ENCODE data around the gene RFX2.

The RFX2 gene

DNA sequence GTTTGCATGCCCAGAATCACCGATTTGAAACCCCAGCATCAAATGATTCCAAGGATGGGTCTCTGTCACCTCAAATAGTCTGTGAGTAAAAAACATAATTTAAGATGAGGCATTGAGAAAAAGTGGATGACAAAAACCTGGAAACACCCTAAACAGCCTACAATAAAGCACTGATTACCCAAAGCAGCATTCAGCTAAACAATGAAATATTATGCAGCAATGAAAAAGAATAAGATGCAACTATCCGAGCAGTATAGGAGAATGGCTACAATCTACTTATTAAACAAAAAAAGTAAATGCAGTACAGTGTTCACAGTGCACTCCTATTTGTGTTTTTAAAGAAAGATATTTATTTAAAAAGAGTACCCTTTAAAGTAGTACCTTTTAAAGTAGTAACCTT is 7.7 kb upstream of the RFX2 start:
- Histone ChIP-seq H3K9me3 (replicated peaks in 1 of 2; ENCODE audit: control insufficient read depth in 2 of 2, insufficient read depth in 1 of 2, low read depth in 1 of 2, low read length in 2 of 2) (peaks cover 0 to 6% of the 10 kb centered on the region in 2 donors), H3K4me3 (ENCODE audit: low read length in 2 of 2) (no peak overlapping the region), H3K14ac (ENCODE audit: low read length) (no peak overlapping the region), H3K27me3 (ENCODE audit: control insufficient read depth in 3 of 3, insufficient read depth in 3 of 3, low read depth in 1 of 3, low read length in 3 of 3) (no peaks in the 10 kb centered on the region), H2AFZ (ENCODE audit: low read length) (no peak overlapping the region), H2BK120ac (ENCODE audit: low read depth, low read length) (no peak overlapping the region), H3K23ac (ENCODE audit: low read depth, low read length, poor library complexity) (no peak overlapping the region), H3K4ac (ENCODE audit: low read length) (no peak overlapping the region), H3K27ac (replicated peaks; ENCODE audit: low read length) (no peak overlapping the region), H2BK5ac (ENCODE audit: low read length) (no peak overlapping the region), H2BK12ac (ENCODE audit: low read length) (no peak overlapping the region), H4K91ac (ENCODE audit: low read depth, low read length, poor library complexity) (no peak overlapping the region), H3K4me1 (ENCODE audit: control insufficient read depth in 2 of 2, insufficient read depth in 1 of 2, low read depth in 1 of 2, low read length in 2 of 2) (no peaks in the 10 kb centered on the region), H4K8ac (ENCODE audit: low read depth, low read length) (no peak overlapping the region), H2AK5ac (ENCODE audit: low read depth, low read length) (no peak overlapping the region), H3K9ac (ENCODE audit: low read depth, low read length, poor library complexity) (no peak overlapping the region), H3K79me1 (ENCODE audit: low read depth, low read length) (no peaks in the 10 kb centered on the region), H3K18ac (ENCODE audit: low read length) (no peak overlapping the region), H3K36me3 (replicated peaks in 1 of 2; ENCODE audit: control insufficient read depth in 2 of 2, insufficient read depth in 2 of 2, low read length in 2 of 2) (no peaks in the 10 kb centered on the region), H3K4me2 (ENCODE audit: insufficient read depth, low read length, poor library complexity, severe bottlenecking) (no peak overlapping the region), H2BK15ac (ENCODE audit: low read length) (no peak overlapping the region)
- no CpG with 5 or more reads among the region's 2 CpGs for WGBS, 2 donors (ENCODE audit: extremely low coverage in 2 of 2, insufficient read length in 2 of 2, insufficient replicate concordance in 1 of 2)
- DNase-seq (ENCODE audit: low spot score) = no peak

DNA sequence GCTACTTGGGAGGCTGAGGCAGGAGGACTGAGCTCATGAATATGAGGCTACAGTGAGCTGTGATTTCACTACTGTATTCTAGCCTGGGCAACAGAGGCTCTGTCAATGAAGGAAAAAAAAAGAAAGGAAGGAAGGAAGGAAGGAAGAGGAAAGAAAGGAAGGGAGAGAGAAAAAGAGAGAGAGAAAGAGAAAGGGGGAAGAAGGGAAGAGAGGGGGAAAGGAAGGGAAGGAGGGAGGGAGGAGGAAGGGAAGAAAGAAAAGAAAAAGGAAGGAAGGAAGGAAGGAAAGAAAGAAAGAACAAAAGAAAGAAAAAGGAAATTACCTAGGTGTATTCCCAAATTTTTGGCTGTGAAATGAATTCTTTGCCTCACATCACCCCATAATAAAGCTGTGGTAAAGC is 7.2 kb upstream of the RFX2 start:
- Histone ChIP-seq H2BK15ac (ENCODE audit: low read length) (no peak overlapping the region), H3K36me3 (replicated peaks in 1 of 2; ENCODE audit: control insufficient read depth in 2 of 2, insufficient read depth in 2 of 2, low read length in 2 of 2) (no peaks in the 10 kb centered on the region), H3K79me1 (ENCODE audit: low read depth, low read length) (no peaks in the 10 kb centered on the region), H2AK5ac (ENCODE audit: low read depth, low read length) (no peak overlapping the region), H3K4ac (ENCODE audit: low read length) (no peak overlapping the region), H3K18ac (ENCODE audit: low read length) (no peak overlapping the region), H2BK5ac (ENCODE audit: low read length) (no peak overlapping the region), H3K23ac (ENCODE audit: low read depth, low read length, poor library complexity) (no peak overlapping the region), H3K14ac (ENCODE audit: low read length) (no peak overlapping the region), H4K91ac (ENCODE audit: low read depth, low read length, poor library complexity) (no peak overlapping the region), H3K27ac (replicated peaks; ENCODE audit: low read length) (no peak overlapping the region), H3K4me1 (ENCODE audit: control insufficient read depth in 2 of 2, insufficient read depth in 1 of 2, low read depth in 1 of 2, low read length in 2 of 2) (no peaks in the 10 kb centered on the region), H2AFZ (ENCODE audit: low read length) (no peak overlapping the region), H3K4me3 (ENCODE audit: low read length in 2 of 2) (no peak overlapping the region), H2BK120ac (ENCODE audit: low read depth, low read length) (no peak overlapping the region), H2BK12ac (ENCODE audit: low read length) (no peak overlapping the region), H3K27me3 (ENCODE audit: control insufficient read depth in 3 of 3, insufficient read depth in 3 of 3, low read depth in 1 of 3, low read length in 3 of 3) (no peaks in the 10 kb centered on the region), H4K8ac (ENCODE audit: low read depth, low read length) (no peak overlapping the region), H3K9me3 (replicated peaks in 1 of 2; ENCODE audit: control insufficient read depth in 2 of 2, insufficient read depth in 1 of 2, low read depth in 1 of 2, low read length in 2 of 2) (peaks cover 0 to 6% of the 10 kb centered on the region in 2 donors), H3K4me2 (ENCODE audit: insufficient read depth, low read length, poor library complexity, severe bottlenecking) (no peak overlapping the region), H3K9ac (ENCODE audit: low read depth, low read length, poor library complexity) (no peak overlapping the region)
- no peak for DNase-seq (ENCODE audit: low spot score)

DNA sequence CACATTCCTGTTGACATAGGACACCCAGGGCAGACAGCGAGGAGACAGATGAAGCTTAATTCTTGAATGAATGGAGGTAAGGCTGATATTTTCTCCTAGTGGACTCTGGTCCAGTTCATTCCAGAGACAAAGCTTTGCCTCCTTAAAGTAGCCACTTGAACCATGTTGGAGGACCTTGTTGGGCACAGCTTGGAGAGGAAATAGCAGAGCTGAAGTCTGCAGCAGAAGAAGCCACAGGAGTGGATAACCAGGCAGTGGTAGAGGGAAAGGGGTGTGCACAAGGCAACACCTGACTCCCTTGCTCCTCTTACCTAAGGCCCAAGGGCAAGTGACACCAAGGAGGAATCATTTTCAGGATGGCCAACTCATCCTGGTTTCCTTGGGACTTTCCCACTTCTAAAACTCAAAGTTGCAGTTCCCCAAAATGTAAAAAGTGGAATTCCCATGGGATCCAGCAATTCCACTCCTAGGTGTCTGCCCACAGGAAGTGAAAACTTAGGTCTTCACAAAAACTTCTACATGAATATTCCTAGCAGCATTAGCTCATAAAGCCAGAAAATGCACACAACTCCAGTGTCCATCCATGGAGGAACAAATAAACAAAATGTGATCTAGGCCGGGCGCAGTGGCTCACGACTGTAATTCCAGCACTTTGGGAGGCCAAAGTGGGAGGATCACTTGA is 6.6 kb upstream of the RFX2 start:
- no peaks in the 10 kb centered on the region for H3K4me1 ChIP-seq (ENCODE audit: control insufficient read depth in 2 of 2, insufficient read depth in 1 of 2, low read depth in 1 of 2, low read length in 2 of 2)
- no peak overlapping the region for H3K4me3 ChIP-seq (ENCODE audit: low read length in 2 of 2)
- no peak overlapping the region for H4K8ac ChIP-seq (ENCODE audit: low read depth, low read length)
- H2AK5ac ChIP-seq (ENCODE audit: low read depth, low read length) = no peak overlapping the region
- H3K14ac ChIP-seq (ENCODE audit: low read length) = no peak overlapping the region
- H3K23ac ChIP-seq (ENCODE audit: low read depth, low read length, poor library complexity) = no peak overlapping the region
- H2BK15ac ChIP-seq (ENCODE audit: low read length) = no peak overlapping the region
- H3K79me1 ChIP-seq (ENCODE audit: low read depth, low read length) = no peaks in the 10 kb centered on the region
- no peak overlapping the region for H3K18ac ChIP-seq (ENCODE audit: low read length)
- DNase-seq (ENCODE audit: low spot score) = no peak
- no peak overlapping the region for H4K91ac ChIP-seq (ENCODE audit: low read depth, low read length, poor library complexity)
- no peak overlapping the region for H3K27ac ChIP-seq (replicated peaks; ENCODE audit: low read length)
- H3K9me3 ChIP-seq (replicated peaks in 1 of 2; ENCODE audit: control insufficient read depth in 2 of 2, insufficient read depth in 1 of 2, low read depth in 1 of 2, low read length in 2 of 2) = peaks cover 0 to 6% of the 10 kb centered on the region in 2 donors
- H3K4me2 ChIP-seq (ENCODE audit: insufficient read depth, low read length, poor library complexity, severe bottlenecking) = no peak overlapping the region
- H2BK120ac ChIP-seq (ENCODE audit: low read depth, low read length) = no peak overlapping the region
- no peak overlapping the region for H2AFZ ChIP-seq (ENCODE audit: low read length)
- no peaks in the 10 kb centered on the region for H3K27me3 ChIP-seq (ENCODE audit: control insufficient read depth in 3 of 3, insufficient read depth in 3 of 3, low read depth in 1 of 3, low read length in 3 of 3)
- no peak overlapping the region for H3K4ac ChIP-seq (ENCODE audit: low read length)
- no CpG with 5 or more reads among the region's 4 CpGs for WGBS, 2 donors (ENCODE audit: extremely low coverage in 2 of 2, insufficient read length in 2 of 2, insufficient replicate concordance in 1 of 2)
- no peaks in the 10 kb centered on the region for H3K36me3 ChIP-seq (replicated peaks in 1 of 2; ENCODE audit: control insufficient read depth in 2 of 2, insufficient read depth in 2 of 2, low read length in 2 of 2)
- no peak overlapping the region for H2BK12ac ChIP-seq (ENCODE audit: low read length)
- no peak overlapping the region for H2BK5ac ChIP-seq (ENCODE audit: low read length)
- H3K9ac ChIP-seq (ENCODE audit: low read depth, low read length, poor library complexity) = no peak overlapping the region

DNA sequence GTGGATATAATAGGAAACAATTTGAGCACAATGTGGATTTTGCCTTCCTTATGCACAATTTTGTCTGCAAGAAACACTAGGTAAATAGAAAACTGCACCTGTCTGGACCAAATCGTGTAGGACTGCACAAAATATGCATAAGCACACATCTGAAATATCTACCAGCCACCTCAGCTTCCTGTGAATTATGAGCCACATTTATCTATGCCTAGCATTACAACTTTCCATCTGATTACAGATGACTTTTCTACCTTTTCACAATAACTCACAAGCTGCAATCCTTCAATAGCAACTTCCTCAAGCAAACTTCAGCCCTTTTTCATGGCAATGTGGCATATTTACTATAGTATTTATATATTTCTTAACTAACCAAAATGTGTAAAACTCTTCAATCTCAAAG is 5.7 kb upstream of the RFX2 start:
- Histone ChIP-seq H2AK5ac (ENCODE audit: low read depth, low read length) (no peak overlapping the region), H3K79me1 (ENCODE audit: low read depth, low read length) (no peaks in the 10 kb centered on the region), H3K23ac (ENCODE audit: low read depth, low read length, poor library complexity) (no peak overlapping the region), H2AFZ (ENCODE audit: low read length) (no peak overlapping the region), H3K4me3 (ENCODE audit: low read length in 2 of 2) (no peak overlapping the region), H4K8ac (ENCODE audit: low read depth, low read length) (no peak overlapping the region), H4K91ac (ENCODE audit: low read depth, low read length, poor library complexity) (no peak overlapping the region), H3K14ac (ENCODE audit: low read length) (no peak overlapping the region), H3K36me3 (replicated peaks in 1 of 2; ENCODE audit: control insufficient read depth in 2 of 2, insufficient read depth in 2 of 2, low read length in 2 of 2) (no peaks in the 10 kb centered on the region), H3K4me1 (ENCODE audit: control insufficient read depth in 2 of 2, insufficient read depth in 1 of 2, low read depth in 1 of 2, low read length in 2 of 2) (no peaks in the 10 kb centered on the region), H3K4me2 (ENCODE audit: insufficient read depth, low read length, poor library complexity, severe bottlenecking) (no peak overlapping the region), H2BK15ac (ENCODE audit: low read length) (no peak overlapping the region), H2BK12ac (ENCODE audit: low read length) (no peak overlapping the region), H3K9me3 (replicated peaks in 1 of 2; ENCODE audit: control insufficient read depth in 2 of 2, insufficient read depth in 1 of 2, low read depth in 1 of 2, low read length in 2 of 2) (peaks cover 0 to 6% of the 10 kb centered on the region in 2 donors), H3K27ac (replicated peaks; ENCODE audit: low read length) (no peak overlapping the region), H2BK120ac (ENCODE audit: low read depth, low read length) (no peak overlapping the region), H3K9ac (ENCODE audit: low read depth, low read length, poor library complexity) (no peak overlapping the region), H3K18ac (ENCODE audit: low read length) (no peak overlapping the region), H2BK5ac (ENCODE audit: low read length) (no peak overlapping the region), H3K27me3 (ENCODE audit: control insufficient read depth in 3 of 3, insufficient read depth in 3 of 3, low read depth in 1 of 3, low read length in 3 of 3) (no peaks in the 10 kb centered on the region), H3K4ac (ENCODE audit: low read length) (no peak overlapping the region)
- WGBS, 2 donors (ENCODE audit: extremely low coverage in 2 of 2, insufficient read length in 2 of 2, insufficient replicate concordance in 1 of 2) = no CpG with 5 or more reads among the region's 1 CpG
- DNase-seq (ENCODE audit: low spot score) = no peak
